Thoracic aorta (tissue), 2 donors: ENCODE measurements around the gene PWWP2B. TPM values are rescaled to one million over a fixed set of nuclear protein-coding genes. Genes with fewer than 3 reads are reported as not detected.

ENCODE experiments used
- ATAC-seq: fragments of 150-250 bp; one replicate; pipeline ENCODE4 v1.8.0; 2017; ENCODE audit warnings: low read depth; ENCODE audit not compliant: insufficient number of reproducible peaks, low FRiP score
- DNase-seq: peaks from one replicate; pipeline ENCODE4 v3.0.0-alpha.2; 2020; ENCODE audit warnings: low spot score
- H3K27ac ChIP-seq, 2 donors: fragments of 200-600 bp; sonication (generic); 1 replicate in 1 of 2; 2 replicates in 1 of 2; pipeline ENCODE4 v1.5.1; 2016; ENCODE audit warnings: mild to moderate bottlenecking in 2 of 2, moderate library complexity in 2 of 2
- H3K27me3 ChIP-seq: fragments of 200-600 bp; sonication (generic); replicated peaks from 2 replicates; pipeline ENCODE4 v1.6.0; 2016; ENCODE audit warnings: mild to moderate bottlenecking; ENCODE audit not compliant: insufficient read depth
- H3K36me3 ChIP-seq: fragments of 200-600 bp; sonication (generic); one replicate; pipeline ENCODE4 v1.5.1; 2016
- H3K4me1 ChIP-seq, 2 donors: fragments of 200-600 bp; sonication (generic); 1 replicate in 1 of 2; 2 replicates in 1 of 2; pipeline versions ENCODE4 v1.5.1 to v1.6.0; 2016; ENCODE audit warnings: low read depth in 2 of 2, mild to moderate bottlenecking in 1 of 2; ENCODE audit not compliant: control insufficient read depth in 1 of 2
- H3K4me3 ChIP-seq: fragments of 200-600 bp; sonication (generic); 2 replicates; pipeline ENCODE4 v1.5.1; 2016; ENCODE audit warnings: mild to moderate bottlenecking
- H3K9me3 ChIP-seq: fragments of 200-600 bp; sonication (generic); 2 replicates; pipeline ENCODE4 v1.5.1; 2016
- total RNA-seq, 2 donors: library from RNA; depleted of rRNA; stranded (reverse); fragments of >200 nt; gene quantifications; one replicate each; pipeline versions ENCODE4 v1.1.0 to v1.2.3, GENCODE V29; 2016
- TF ChIP-seq, protein P1 (sequence below): fragments of 200-600 bp; sonication (generic); IDR thresholded peaks from one replicate; pipeline ENCODE4 v1.5.1; 2019; ENCODE audit warnings: antibody characterized with exemption

The PWWP2B gene
- total RNA-seq, 2 donors from 2014 or later, result 5.3 to 7.8 TPM

DNA sequence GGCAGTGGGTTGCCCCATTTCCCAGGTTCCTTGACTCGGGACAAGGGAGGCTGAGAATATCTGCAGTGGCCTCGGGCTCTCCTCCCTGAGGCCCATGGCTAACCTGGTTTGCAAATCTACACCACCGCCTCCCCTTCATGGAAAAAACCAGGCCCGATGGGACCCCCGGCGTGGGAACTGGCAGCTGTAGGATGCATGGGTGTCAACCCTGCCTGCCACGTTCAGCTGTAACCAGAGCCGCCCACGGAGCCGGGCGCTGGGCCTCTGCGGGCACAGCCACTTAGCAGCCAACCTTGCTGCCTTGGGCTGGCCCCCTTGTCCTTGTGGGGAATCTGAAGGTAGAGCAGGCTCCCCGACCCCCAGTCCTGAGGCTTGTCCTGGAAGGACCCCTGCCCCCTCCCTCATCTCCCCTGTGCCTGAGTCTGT lies 1.6 kb downstream of the PWWP2B start:
- Histone ChIP-seq H3K4me3 (peak overlapping the region; percentile 95), H3K4me1 (peaks cover 12 to 21% of the 10 kb centered on the region in 2 donors), H3K36me3 (no peaks in the 10 kb centered on the region), H3K9me3 (no peaks in the 10 kb centered on the region), H3K27ac (no peak overlapping the region), H3K27me3 (no peaks in the 10 kb centered on the region)
- ATAC-seq (no peak), DNase-seq (no peak)
- TF ChIP-seq, protein P1, sequence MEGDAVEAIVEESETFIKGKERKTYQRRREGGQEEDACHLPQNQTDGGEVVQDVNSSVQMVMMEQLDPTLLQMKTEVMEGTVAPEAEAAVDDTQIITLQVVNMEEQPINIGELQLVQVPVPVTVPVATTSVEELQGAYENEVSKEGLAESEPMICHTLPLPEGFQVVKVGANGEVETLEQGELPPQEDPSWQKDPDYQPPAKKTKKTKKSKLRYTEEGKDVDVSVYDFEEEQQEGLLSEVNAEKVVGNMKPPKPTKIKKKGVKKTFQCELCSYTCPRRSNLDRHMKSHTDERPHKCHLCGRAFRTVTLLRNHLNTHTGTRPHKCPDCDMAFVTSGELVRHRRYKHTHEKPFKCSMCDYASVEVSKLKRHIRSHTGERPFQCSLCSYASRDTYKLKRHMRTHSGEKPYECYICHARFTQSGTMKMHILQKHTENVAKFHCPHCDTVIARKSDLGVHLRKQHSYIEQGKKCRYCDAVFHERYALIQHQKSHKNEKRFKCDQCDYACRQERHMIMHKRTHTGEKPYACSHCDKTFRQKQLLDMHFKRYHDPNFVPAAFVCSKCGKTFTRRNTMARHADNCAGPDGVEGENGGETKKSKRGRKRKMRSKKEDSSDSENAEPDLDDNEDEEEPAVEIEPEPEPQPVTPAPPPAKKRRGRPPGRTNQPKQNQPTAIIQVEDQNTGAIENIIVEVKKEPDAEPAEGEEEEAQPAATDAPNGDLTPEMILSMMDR, result no peak

DNA sequence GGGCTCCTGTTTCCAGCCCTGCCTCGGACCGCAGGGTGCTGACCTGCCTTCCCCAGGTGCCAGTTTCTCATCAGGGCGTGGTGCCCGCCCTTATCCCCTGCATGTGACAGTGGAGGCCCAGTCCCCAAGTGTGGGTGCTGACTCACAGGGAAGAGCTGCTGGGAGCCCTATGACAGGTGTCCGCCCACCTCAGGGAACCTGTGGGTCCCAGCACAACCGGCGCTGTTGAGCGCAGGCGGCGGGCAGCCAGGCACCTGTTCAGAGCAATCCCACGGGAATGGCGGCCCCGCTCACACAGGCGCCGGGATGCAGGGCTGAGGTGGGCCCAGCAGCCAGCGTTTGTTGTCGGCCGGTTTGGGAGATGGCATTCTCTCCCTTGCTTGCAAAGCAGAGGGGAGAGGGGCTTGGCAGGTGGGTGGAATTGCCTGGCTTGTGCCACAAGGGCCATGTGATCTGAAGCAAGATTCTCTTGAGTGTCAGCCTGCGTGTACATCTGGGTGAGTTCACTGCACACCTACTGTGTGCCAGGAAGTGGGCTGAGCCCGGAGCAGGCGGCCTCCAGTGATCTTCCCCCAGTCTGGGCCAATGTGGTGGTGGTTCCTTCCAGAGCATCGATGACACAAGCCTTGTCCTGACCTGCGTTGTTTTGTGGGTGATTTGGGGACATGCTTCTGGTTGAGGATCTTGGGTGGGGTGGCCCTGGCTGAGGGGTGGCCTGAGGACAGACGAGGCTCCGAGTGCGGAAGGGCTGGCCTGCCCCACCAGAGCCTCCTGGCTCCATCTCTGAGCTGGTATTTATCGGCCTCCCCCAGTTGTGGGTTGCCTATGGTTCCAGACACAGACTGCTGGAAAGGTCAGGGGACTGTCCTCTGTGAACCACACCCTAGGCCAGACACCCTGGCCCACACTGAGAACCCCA lies 2.4 kb downstream of the PWWP2B start:
- TF ChIP-seq, protein P1, result no peak
- H3K36me3 ChIP-seq, result no peaks in the 10 kb centered on the region
- ATAC-seq (no peak), DNase-seq (no peak)
- no peaks in the 10 kb centered on the region for H3K9me3 ChIP-seq
- no peaks in the 10 kb centered on the region for H3K27me3 ChIP-seq
- no peak overlapping the region for H3K4me3 ChIP-seq
- H3K27ac ChIP-seq, result no peak overlapping the region
- peaks cover 12 to 21% of the 10 kb centered on the region in 2 donors for H3K4me1 ChIP-seq

DNA sequence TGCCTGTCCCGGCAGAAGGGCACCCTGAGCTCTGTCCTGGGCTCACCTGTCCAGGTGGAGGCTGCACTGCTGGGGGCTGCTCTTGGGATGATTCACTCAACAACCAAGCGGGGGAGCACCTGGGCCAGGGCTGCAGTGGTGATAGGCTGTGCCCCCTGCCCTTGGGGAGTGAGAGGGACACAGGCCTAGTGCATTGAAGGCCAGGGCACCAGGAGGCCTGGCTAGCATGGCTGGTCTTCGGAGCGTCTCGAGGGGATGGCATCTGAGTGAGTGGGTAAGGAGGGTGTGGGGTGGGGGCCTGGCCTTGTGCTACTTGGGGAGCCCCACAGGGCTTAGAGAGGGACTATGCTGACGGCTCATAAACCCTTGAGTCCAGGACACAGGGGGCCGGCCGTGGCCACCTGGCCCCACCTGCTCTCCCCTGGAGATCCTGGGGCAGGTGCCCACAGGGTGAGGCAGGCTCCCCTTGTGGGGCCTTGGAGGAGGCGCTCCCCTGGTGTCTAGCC lies 3.1 kb downstream of the PWWP2B start:
- ATAC-seq (no peak), DNase-seq (no peak)
- Histone ChIP-seq H3K27ac (no peak overlapping the region), H3K27me3 (no peaks in the 10 kb centered on the region), H3K9me3 (no peaks in the 10 kb centered on the region), H3K36me3 (no peaks in the 10 kb centered on the region), H3K4me1 (peaks cover 12 to 21% of the 10 kb centered on the region in 2 donors), H3K4me3 (no peak overlapping the region)
- TF ChIP-seq, protein P1, result no peak

DNA sequence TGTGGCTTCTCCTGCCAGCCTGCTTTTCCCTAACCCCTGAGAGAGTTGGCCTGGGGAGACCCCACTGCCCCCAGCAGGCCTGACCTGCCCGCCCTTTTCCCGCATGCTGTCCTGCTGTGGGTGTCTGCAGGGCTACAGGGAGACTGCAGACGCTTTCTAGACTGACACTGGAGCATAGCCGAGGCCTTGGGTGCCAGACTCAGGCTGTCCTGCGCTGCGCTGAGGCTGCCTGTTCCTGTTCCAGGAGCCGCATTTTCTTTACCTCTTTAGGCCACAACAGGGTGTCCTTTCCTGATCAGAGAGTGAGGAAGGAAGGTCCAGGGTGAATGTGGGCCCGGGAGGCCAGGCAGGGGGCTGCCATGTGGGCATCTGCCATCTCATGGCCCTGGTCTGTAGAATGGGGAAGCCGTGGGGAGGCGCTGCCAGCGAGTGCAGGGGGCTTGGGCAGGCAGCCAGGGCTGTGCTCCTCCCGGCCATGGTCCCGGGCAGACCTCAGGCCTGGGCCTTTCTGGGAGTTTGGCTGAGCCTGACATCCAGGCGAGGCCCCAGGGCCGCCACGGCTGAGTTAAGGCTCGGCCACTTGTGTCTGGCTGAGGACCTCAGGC lies 3.6 kb downstream of the PWWP2B start:
- no peak overlapping the region for H3K27ac ChIP-seq
- H3K27me3 ChIP-seq, result no peaks in the 10 kb centered on the region
- H3K36me3 ChIP-seq, result peaks cover under 1% of the 10 kb centered on the region
- no peaks in the 10 kb centered on the region for H3K9me3 ChIP-seq
- H3K4me1 ChIP-seq, result peaks cover 12 to 17% of the 10 kb centered on the region in 2 donors
- TF ChIP-seq, protein P1, result no peak
- ATAC-seq (no peak), DNase-seq (no peak)
- no peak overlapping the region for H3K4me3 ChIP-seq
